HG03575 (cell line): Measurements from ENCODE around the gene UBALD2.
"Not testable (repeated sequence)": the region's sequence is repeated elsewhere in the genome, so short reads cannot be mapped to it uniquely, and the experiment has no call there.

Experiments
- ATAC-seq: cut with Tn5 transposase; IDR thresholded peaks from one replicate; pipeline ENCODE4 v1.9.1; 2021; ENCODE audit not compliant: unreplicated experiment, insufficient number of reproducible peaks, low FRiP score; ENCODE audit errors: extremely low read depth

Gene UBALD2

GRCh38 chr17:76264755-76265623, at the start of gene UBALD2:
TSS of gene UBALD2 (plus strand) at chr17:76265348. CDS start at chr17:76265506, 158 bp downstream.
- peak; percentile 35 for ATAC-seq

DNA sequence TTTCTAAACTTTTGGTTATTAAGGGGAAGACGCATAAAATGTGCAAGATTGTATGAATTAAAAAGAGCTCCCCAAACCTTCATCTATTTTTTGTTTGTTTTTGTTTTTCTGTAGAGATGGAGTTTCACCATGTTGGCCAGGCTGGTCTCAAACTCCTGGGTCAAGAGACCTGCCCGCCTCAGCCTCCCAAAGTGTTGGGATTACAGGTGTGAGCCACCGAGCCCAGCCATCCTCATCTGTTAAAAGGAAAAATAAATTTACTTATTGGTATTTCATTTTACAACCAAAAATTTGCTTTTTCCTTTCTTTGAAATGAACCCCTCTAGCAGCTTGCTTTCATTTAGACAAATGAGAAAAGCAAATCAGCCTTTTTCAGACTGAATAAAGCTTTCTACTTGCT, 48.1 kb upstream of the UBALD2 start:
- ATAC-seq, result no peak

- no peak for ATAC-seq
Measured at GRCh38 chr17:76219670-76220383, 45.3 kb upstream of the UBALD2 start.

GRCh38 chr17:76223802-76224201, 41.3 kb upstream of the UBALD2 start:
- ATAC-seq, result no peak

DNA sequence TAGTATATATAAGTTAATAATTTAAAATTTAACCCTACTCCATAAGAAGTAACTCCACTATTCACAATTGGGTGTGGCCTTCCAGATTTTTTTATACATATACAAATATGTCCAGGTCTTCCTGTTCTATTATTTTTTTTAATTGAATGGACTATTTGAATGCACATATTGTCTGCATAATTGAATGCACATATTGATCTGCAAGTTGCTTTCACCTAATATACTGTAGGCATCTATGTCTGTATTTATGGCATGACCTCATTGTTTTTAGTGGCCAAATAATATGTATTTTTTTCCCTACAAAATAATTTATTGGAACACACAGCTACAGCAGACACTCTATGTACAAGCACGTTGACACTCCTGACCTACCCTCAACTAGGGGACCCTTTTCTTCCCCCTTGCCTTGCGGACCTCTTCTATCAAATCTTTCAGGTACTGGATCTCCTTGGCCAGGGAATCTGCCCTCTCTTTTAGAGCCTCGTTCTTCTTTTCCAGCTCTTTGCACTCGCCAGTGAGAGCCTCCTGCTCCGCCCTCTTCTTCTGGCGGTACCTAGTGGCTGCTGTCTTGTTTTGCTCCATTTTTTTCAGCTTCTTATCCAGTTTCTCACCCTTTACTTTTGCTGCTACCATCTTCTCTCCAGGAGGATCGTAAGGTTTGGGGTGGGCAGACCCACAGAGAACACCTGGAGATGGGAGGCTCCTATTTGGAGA, 39.6 kb upstream of the UBALD2 start:
- not testable (repeated sequence) for ATAC-seq

- ATAC-seq, result not testable (repeated sequence)
Measured at GRCh38 chr17:76226749-76227148, 38.4 kb upstream of the UBALD2 start.

- no peak for ATAC-seq
Measured at GRCh38 chr17:76232342-76232741, 32.8 kb upstream of the UBALD2 start.

- no peak for ATAC-seq
Measured at GRCh38 chr17:76233588-76234353, 31.4 kb upstream of the UBALD2 start.

GRCh38 chr17:76234354-76234679, 30.8 kb upstream of the UBALD2 start:
- no peak for ATAC-seq

GRCh38 chr17:76235883-76236282, 29.3 kb upstream of the UBALD2 start:
- no peak for ATAC-seq

GRCh38 chr17:76236603-76237002, 28.5 kb upstream of the UBALD2 start:
- no peak for ATAC-seq

DNA sequence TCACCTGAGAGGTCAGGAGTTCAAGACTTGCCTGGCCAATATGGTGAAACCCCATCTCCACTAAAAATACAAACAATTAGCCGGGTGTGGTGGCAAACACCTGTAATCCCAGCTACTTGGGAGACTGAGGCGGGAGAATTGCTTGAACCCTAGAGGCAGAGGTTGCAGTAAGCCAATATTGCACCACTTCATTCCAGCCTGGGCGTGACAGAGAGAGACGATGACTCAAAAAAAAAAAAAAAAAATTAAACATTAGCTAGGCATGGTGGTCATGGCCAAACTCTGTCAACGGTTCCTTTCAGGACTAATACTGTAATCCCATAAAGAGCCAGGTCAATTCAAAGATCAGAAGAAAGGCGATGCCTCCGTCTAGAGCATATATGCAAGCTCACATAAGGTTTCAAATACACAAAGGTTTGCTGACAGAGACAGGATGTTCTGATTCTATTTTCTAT, 27.3 kb upstream of the UBALD2 start:
- no peak for ATAC-seq

GRCh38 chr17:76238847-76239537, 26.2 kb upstream of the UBALD2 start:
- no peak for ATAC-seq

- no peak for ATAC-seq
Measured at GRCh38 chr17:76239538-76240274, 25.4 kb upstream of the UBALD2 start.

DNA sequence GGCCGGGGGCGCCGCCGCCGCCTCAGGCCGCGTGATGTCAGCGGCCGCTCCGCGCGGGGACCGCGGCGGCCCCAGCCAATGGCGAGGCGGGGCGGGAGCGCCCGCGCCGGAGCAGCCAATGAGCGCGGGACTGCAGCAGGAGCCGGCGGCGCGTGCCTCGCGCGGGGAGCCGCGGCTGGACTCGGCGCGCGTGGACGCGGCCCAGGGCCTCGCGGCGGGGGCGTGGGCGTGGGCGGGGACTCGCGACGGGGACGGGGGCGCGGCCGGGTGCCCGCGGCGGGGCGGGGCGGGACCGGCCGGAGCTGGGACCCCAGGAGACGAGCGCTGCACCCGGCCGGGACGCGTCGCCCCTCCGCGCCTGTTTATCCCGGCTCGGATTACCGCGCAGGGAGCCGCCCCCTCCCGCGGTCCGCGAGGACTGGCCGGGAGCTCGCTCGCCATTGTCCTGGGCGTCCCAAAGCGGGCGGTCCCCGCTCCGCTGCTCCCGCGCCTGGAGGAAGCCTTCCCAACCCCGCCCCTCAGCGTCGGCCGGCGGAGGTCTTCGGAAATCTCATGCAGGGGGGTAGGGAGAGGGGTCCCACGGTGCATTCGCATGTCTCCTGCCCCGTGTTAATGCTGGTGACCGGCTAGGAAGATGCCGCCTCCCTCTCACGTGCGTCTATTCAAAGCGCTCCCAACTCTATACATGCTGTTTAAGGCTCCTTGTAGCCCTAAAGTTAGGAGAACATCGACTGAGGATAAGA, 24.5 kb upstream of the UBALD2 start, which contains the start of gene RNF157:
RNF157 (minus strand) TSS at position 33 of the 743 bp plus-strand sequence. CDS start 253 bp downstream, outside the sequence.
- no peak for ATAC-seq

DNA sequence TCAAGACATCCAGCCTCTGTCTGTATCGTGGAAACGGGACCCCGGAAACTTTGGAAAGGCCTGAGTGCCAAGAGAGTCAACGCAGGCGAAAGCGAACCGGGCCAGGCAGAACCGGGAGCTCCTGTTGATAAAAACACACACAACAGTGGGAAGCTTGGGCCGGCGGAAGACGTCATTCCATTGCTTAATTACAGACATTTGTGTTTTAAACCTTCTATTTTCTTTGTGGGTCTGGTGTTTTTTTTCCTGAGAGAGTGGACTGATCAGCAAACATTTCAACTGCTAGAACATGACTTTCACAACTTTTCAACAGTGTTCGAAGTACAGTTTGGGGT, 24.0 kb upstream of the UBALD2 start:
- no peak for ATAC-seq

DNA sequence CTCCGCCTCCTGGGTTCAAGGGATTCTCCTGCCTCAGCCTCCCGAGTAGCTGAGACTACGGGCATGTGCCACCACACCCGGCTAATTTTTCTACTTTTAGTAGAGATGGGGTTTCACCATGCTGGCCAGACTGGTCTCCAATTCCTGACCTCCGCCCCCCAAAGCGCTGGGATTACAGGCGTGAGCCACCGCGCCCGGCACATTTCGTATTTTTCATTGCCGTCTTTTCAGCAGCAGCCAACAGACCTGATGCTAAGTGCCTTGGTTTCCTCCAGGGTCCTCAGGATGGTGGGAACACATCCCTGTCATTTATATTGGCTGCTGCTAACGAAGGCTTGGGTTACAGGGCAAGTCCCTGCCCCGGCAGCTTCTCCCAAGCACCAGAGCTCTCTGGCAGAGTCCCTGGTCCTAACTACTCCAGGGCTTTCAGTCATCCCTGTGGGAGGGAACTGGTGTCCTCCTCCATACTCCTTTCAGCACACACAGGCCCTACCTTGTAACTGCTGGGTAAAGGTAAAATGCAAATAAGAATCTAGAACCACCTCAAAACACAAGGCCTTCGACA, 23.4 kb upstream of the UBALD2 start:
- ATAC-seq, result no peak
